BLaER1 treated with 17β-estradiol and CSF1 and Interleukin-3, amounts not matched to agents 10 nM and 100 nM (cell line): ENCODE measurements around the gene HNRNPA2B1.
"Not testable (repeated sequence)": the region's sequence is repeated elsewhere in the genome, so short reads cannot be mapped to it uniquely, and the experiment has no call there.

Experiments used
- H3K27ac ChIP-seq, 11 experiments: shearing (Covaris generic); formaldehyde crosslinking; 2 replicates each; pipeline ENCODE4 v1.8.1; 2022
- H3K27me3 ChIP-seq, 11 experiments: shearing (Covaris generic); formaldehyde crosslinking; 2 replicates each; pipeline ENCODE4 v1.8.1; 2022
- H3K36me3 ChIP-seq, 11 experiments: shearing (Covaris generic); formaldehyde crosslinking; 2 replicates each; pipeline ENCODE4 v1.8.1; 2022
- H3K4me1 ChIP-seq, 10 experiments: shearing (Covaris generic); formaldehyde crosslinking; 2 replicates each; pipeline ENCODE4 v1.8.1; 2022
- H3K4me2 ChIP-seq, 11 experiments: shearing (Covaris generic); formaldehyde crosslinking; 2 replicates each; pipeline ENCODE4 v1.8.1; 2022
- H3K4me3 ChIP-seq, 10 experiments: shearing (Covaris generic); formaldehyde crosslinking; 2 replicates each; pipeline ENCODE4 v1.8.1; 2022
- H3K9ac ChIP-seq, 11 experiments: shearing (Covaris generic); formaldehyde crosslinking; 2 replicates each; pipeline ENCODE4 v1.8.1; 2022
- H3K9me3 ChIP-seq, 11 experiments: shearing (Covaris generic); formaldehyde crosslinking; replicated peaks in 1 of 11; 2 replicates each; pipeline ENCODE4 v1.8.1; 2022
- H4K20me1 ChIP-seq, 11 experiments: shearing (Covaris generic); formaldehyde crosslinking; 2 replicates each; pipeline ENCODE4 v1.8.1; 2022
- Cebpa-rat ChIP-seq, 11 experiments: shearing (Covaris generic); IDR thresholded peaks; 2 replicates each; pipeline ENCODE4 v1.8.1; 2022

The HNRNPA2B1 gene

DNA sequence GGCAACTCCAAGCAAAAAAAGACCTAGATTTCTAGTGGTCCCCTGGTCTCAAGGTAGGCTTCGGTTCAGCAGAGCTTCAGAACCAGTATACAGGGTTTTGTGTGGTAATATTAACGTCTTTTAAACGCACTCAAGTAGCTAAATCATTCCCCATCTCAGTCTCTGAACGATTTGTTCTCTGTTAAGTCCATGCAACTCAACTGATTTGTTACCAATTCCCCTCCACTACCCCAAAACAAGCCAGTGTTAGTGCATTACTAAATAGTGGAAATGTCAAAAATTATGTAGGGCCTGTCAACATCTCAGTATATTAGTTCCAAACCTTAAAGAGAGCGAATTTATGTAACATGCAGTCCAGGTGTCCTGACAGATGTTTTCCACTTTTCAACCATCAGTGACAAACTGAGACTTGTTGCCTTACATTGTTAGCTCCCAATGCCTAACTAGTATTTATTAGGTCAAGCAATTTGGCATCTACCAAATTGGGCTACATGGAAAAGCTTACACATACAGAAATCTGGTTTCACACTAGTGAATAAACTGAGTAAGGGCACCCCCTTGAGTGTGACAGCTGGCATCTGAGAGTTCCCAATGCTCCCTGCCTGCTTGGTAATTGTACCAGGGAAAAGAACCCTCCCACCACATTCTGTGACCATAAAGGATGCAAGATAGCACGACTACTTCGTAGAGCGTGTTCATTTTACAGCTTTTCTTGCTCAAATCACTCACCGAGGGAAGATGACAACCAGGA lies 12.2 kb downstream of the HNRNPA2B1 start:
- Histone ChIP-seq H3K4me1 (peaks cover 11 to 32% (median 16%) of the 10 kb centered on the region in 10 experiments), H3K27ac (peak overlapping the region in 5 of 11 experiments; percentile 27 to 39 (median 31); a peak in 6 of 22 replicates), H3K9me3 (no peaks in the 10 kb centered on the region), H4K20me1 (peaks cover 96 to 100% (median 100%) of the 10 kb centered on the region in 11 experiments), H3K4me2 (no peak overlapping the region), H3K4me3 (no peak overlapping the region), H3K9ac (no peak overlapping the region), H3K27me3 (no peaks in the 10 kb centered on the region), H3K36me3 (peaks cover 54 to 85% (median 63%) of the 10 kb centered on the region in 11 experiments)
- no peak; a peak in 1 of 22 replicates for TF ChIP-seq Cebpa-rat (IDR thresholded peaks at IDR 0.05)

DNA sequence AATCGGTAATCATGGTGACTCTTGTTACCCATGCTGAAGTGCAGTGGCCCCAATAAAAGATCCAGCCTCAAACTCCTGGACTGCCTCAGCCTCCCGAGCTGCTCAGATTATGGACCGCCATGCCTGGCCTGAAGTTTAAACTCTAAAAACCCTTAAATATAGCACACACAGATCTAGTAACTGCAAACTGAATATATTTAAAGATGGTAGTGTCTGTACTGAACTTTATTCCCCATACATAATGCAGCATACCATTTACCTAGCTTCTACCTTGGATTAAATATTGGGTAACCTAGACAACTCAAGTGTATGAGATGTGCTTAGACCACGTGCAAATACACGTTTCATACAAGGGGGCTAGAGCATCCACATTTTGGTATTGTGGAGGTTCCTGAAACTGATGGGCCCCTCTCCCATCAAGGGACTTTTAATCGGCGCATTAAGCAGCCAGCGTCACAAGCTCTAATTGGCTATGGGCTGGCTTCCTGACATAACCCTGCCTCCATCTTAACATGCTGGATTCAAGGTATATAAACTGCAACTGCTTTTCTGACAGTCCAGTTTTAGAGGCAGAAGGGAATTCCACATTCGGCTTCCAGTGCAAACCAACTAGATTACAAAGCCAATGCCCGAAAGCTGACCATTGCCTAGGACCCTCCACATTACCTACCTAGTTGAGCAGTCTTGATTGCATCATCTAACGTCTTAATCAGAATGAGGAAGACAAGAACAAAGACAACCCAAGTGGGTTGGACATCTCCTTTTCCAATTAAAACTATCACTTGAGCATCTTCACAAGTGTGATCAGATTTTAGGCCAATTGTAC lies 13.0 kb downstream of the HNRNPA2B1 start:
- H4K20me1 ChIP-seq: peaks cover 89 to 100% (median 100%) of the 10 kb centered on the region in 11 experiments
- H3K27ac ChIP-seq: peak overlapping the region in 7 of 11 experiments; percentile 1 to 45 (median 31); a peak in 9 of 22 replicates
- no peak overlapping the region for H3K4me3 ChIP-seq
- H3K4me2 ChIP-seq: no peak overlapping the region
- H3K9ac ChIP-seq: no peak overlapping the region
- peaks cover 46 to 77% (median 55%) of the 10 kb centered on the region in 11 experiments for H3K36me3 ChIP-seq
- TF ChIP-seq Cebpa-rat (IDR thresholded peaks at IDR 0.05): peak in 5 of 11 experiments; percentile 32 to 76 (median 56); a peak in 8 of 22 replicates
- H3K27me3 ChIP-seq: no peaks in the 10 kb centered on the region
- no peaks in the 10 kb centered on the region for H3K9me3 ChIP-seq
- peaks cover 3 to 24% (median 8%) of the 10 kb centered on the region in 10 experiments for H3K4me1 ChIP-seq

DNA sequence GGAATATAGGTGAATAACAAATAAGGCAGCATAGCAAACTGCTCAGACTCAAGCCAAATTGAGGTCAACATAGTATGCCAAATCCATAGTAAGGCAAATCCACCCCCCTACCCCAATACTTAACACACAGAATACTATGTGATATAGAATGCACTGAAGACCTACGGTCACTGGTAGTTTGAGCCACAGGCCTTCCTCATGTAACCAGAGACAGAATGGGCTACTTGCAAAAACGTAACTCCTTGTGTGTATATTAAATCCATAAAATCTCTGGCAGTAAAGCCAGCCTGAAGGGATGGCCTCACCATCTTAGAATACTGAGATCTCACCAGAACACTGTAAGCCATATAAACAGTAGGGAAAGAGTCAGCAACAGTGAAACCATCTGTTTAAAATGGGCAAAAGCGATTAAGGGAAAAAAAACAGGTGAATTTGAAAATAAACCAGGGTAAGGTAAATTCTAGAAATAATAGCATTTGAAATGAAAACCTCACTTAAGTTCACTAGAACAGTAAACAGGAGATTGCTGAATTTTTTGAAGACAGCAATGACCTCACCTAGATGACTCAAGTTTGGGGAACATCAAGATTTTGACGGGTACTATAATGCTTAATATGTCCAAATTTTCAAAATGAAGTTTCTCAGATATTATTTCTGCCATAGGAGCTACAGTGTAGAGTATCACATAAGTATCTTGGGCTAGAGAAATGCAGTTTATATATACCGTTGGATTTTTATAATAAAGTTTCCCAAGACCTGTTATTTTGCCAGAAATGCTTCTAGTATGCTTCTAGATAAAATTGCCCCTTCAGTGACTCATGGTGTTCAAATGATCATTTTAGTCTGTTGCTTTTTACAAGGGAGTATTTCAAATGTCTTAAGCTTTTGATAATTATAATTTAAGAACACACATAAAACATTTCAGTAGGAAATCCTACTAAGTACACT lies 13.9 kb downstream of the HNRNPA2B1 start:
- Histone ChIP-seq H3K4me3 (no peak overlapping the region), H3K27me3 (no peaks in the 10 kb centered on the region), H4K20me1 (peaks cover 80 to 100% (median 97%) of the 10 kb centered on the region in 11 experiments), H3K4me2 (no peak overlapping the region), H3K4me1 (peaks cover 0 to 16% (median 3%) of the 10 kb centered on the region in 10 experiments; a peak in 4 of 20 replicates), H3K36me3 (peaks cover 37 to 68% (median 45%) of the 10 kb centered on the region in 11 experiments), H3K9me3 (no peaks in the 10 kb centered on the region), H3K27ac (0 out of 22 replicates have a peak overlapping the region, but pooled peaks of 1 of the 11 experiments have one; percentile 1), H3K9ac (no peak overlapping the region)
- TF ChIP-seq Cebpa-rat (IDR thresholded peaks at IDR 0.05): no peak

DNA sequence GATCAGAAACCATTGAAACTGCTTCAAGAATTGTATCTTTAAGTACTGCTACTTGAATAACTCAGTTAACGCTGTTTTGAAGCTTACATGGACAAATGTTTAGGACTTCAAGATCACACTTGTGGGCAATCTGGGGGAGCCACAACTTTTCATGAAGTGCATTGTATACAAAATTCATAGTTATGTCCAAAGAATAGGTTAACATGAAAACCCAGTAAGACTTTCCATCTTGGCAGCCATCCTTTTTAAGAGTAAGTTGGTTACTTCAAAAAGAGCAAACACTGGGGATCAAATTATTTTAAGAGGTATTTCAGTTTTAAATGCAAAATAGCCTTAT lies 14.7 kb downstream of the HNRNPA2B1 start:
- 0 out of 22 replicates have a peak overlapping the region, but pooled peaks of 2 of the 11 experiments have one; percentile 1 to 14 for H3K27ac ChIP-seq
- H3K36me3 ChIP-seq: peaks cover 28 to 59% (median 37%) of the 10 kb centered on the region in 11 experiments
- no peaks in the 10 kb centered on the region for H3K27me3 ChIP-seq

GRCh38 chr7:26185131-26185843 lies 15.3 kb downstream of the HNRNPA2B1 start:
- H3K4me1 ChIP-seq: peaks cover 0 to 15% (median 0%) of the 10 kb centered on the region in 10 experiments; a peak in 3 of 20 replicates
- peaks cover 70 to 99% (median 93%) of the 10 kb centered on the region in 11 experiments for H4K20me1 ChIP-seq
- H3K9ac ChIP-seq: no peak overlapping the region
- no peak overlapping the region for H3K4me2 ChIP-seq
- peak overlapping the region in 3 of 11 experiments; percentile 1 to 50 (median 17); a peak in 1 of 22 replicates for H3K27ac ChIP-seq
- H3K9me3 ChIP-seq: no peaks in the 10 kb centered on the region
- peaks cover 23 to 54% (median 32%) of the 10 kb centered on the region in 11 experiments for H3K36me3 ChIP-seq
- H3K4me3 ChIP-seq: no peak overlapping the region
- no peak for TF ChIP-seq Cebpa-rat (IDR thresholded peaks at IDR 0.05)
- no peaks in the 10 kb centered on the region for H3K27me3 ChIP-seq

More for the DNA sequence above, 14.7 kb downstream of the HNRNPA2B1 start:
- Histone ChIP-seq H4K20me1 (peaks cover 74 to 100% (median 94%) of the 10 kb centered on the region in 11 experiments), H3K4me3 (no peak overlapping the region), H3K9ac (no peak overlapping the region), H3K4me1 (peaks cover 0 to 15% (median 2%) of the 10 kb centered on the region in 10 experiments; a peak in 4 of 20 replicates), H3K9me3 (no peaks in the 10 kb centered on the region), H3K4me2 (no peak overlapping the region)
- no peak for TF ChIP-seq Cebpa-rat (IDR thresholded peaks at IDR 0.05)

- not testable (repeated sequence) for H3K4me2 ChIP-seq
- peaks cover 0 to 12% (median 0%) of the 10 kb centered on the region in 10 experiments; a peak in 3 of 20 replicates for H3K4me1 ChIP-seq
- peak overlapping the region in 2 of 11 experiments; percentile 17 to 50; a peak in 2 of 22 replicates for H3K27ac ChIP-seq
Measured at GRCh38 chr7:26184281-26185101, 16.1 kb downstream of the HNRNPA2B1 start.

More at GRCh38 chr7:26184281-26185101, 16.1 kb downstream of the HNRNPA2B1 start:
- not testable (repeated sequence) for H3K9me3 ChIP-seq, H3K4me3 ChIP-seq, H3K9ac ChIP-seq, H3K27me3 ChIP-seq
- TF ChIP-seq Cebpa-rat (IDR thresholded peaks at IDR 0.05): 0 out of 22 replicates have a peak, but pooled peaks of 1 of the 11 experiments have one; percentile 24
- peaks cover 63 to 98% (median 91%) of the 10 kb centered on the region in 11 experiments for H4K20me1 ChIP-seq
- H3K36me3 ChIP-seq: peaks cover 16 to 46% (median 24%) of the 10 kb centered on the region in 11 experiments
